GM12878 (cell line): Measurements from ENCODE around the gene PDK1.

Experiments
- CEBPB ChIP-seq, 2 experiments: fragments of 150-350 bp in 1 of 2; IDR thresholded peaks; 2 replicates each; pipeline ENCODE4 v1.6.1; 2012 to 2014; ENCODE audit warnings: low read depth in 2 of 2, low read length in 2 of 2, borderline replicate concordance in 1 of 2, inconsistent platforms in 1 of 2
- CTCF ChIP-seq, 3 experiments: IDR thresholded peaks in 2 of 3; conservative IDR thresholded peaks in 1 of 3; 2 replicates each; pipeline ENCODE4 v1.5.1; 2011; ENCODE audit warnings: low read depth in 3 of 3, low read length in 3 of 3, mild to moderate bottlenecking in 3 of 3, control low read depth in 2 of 3, moderate library complexity in 2 of 3, inconsistent platforms in 1 of 3, mixed read lengths in 1 of 3; ENCODE audit not compliant: control insufficient read depth in 2 of 3, insufficient read depth in 1 of 3; ENCODE audit errors: extremely low read depth in 1 of 3
- GABPA ChIP-seq: IDR thresholded peaks from 2 replicates; pipeline ENCODE4 v1.6.1; 2014; ENCODE audit warnings: antibody characterized with exemption, low read depth, mild to moderate bottlenecking, inconsistent platforms
- JUNB ChIP-seq: IDR thresholded peaks from 2 replicates; pipeline ENCODE4 v1.6.1; 2016; ENCODE audit warnings: antibody characterized with exemption, mild to moderate bottlenecking
- KDM1A ChIP-seq: fragments of 200-600 bp; sonication (generic); IDR thresholded peaks from 2 replicates; pipeline ENCODE4 v1.6.1; 2016; ENCODE audit warnings: borderline replicate concordance
- MEF2A ChIP-seq: IDR thresholded peaks from 2 replicates; pipeline ENCODE4 v1.6.1; 2011; ENCODE audit warnings: low read depth, mild to moderate bottlenecking, low read length, moderate library complexity; ENCODE audit not compliant: insufficient read depth
- PML ChIP-seq: IDR thresholded peaks from 2 replicates; pipeline ENCODE4 v1.6.1; 2012; ENCODE audit warnings: low read length, inconsistent platforms
- POLR2A ChIP-seq: IDR thresholded peaks from 2 replicates; pipeline ENCODE4 v1.6.1; 2011; ENCODE audit warnings: low read depth, mild to moderate bottlenecking, low read length
- POLR2AphosphoS5 ChIP-seq: IDR thresholded peaks from 2 replicates; pipeline ENCODE4 v1.6.1; 2011; ENCODE audit warnings: mild to moderate bottlenecking, low read length, inconsistent platforms
- SPI1 ChIP-seq: IDR thresholded peaks from 2 replicates; pipeline ENCODE4 v1.6.1; 2011; ENCODE audit warnings: low read depth, mild to moderate bottlenecking, low read length, moderate library complexity, borderline replicate concordance; ENCODE audit not compliant: insufficient read depth
- ZNF217 ChIP-seq: fragments of 450-650 bp; IDR thresholded peaks from 2 replicates; pipeline ENCODE4 v1.6.1; 2017; ENCODE audit warnings: antibody characterized with exemption, mild to moderate bottlenecking
- TF ChIP-seq, protein P1 (sequence below): fragments of 450-650 bp; IDR thresholded peaks from 2 replicates; pipeline ENCODE4 v1.6.1; 2014; ENCODE audit warnings: mild to moderate bottlenecking

DNA sequence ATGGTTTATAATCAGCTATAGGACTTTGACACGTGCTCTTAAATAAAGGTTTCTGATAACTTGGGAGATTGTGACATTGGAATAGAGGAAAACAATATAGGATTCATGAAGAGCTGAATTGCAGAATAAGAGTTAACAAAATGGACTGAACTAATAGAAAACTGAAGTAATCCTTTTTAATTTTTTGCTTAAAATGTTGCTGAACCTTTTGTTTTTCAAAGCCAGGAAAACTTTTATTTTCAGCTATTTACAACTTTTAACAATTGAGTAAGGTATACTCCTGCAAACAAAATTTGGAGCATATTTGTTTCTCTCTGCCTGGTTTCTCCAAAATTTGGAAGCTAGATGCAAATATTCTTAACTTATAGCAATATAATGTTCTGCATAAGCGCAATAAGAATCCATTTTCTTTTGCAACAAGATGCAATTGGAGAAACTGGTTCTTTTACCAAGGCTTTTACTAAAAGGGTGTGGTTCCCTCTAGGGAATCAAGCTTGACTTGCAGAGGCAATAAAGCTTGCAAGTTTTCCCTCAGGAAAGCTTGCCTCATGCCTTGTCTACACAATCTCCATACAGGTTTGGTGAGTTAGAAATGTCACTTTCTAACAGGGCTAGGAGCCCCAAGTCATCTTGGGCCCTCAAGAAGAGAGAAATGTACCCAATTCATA lies 10.3 kb upstream of the PDK1 start:
- TF ChIP-seq CTCF (IDR thresholded peaks at IDR 0.05 in 2 of 3, conservative IDR thresholded peaks at IDR 0.05 in 1 of 3; ENCODE audit: control insufficient read depth in 2 of 3, extremely low read depth in 1 of 3, insufficient read depth in 1 of 3, low read depth in 3 of 3, low read length in 3 of 3) (no peak), MEF2A (no peak), POLR2A (no peak), ZNF217 (no peak), JUNB (no peak), POLR2AphosphoS5 (no peak), PML (no peak), KDM1A (no peak), GABPA (no peak), SPI1 (no peak), CEBPB (IDR thresholded peaks at IDR 0.05; ENCODE audit: borderline replicate concordance in 1 of 2, low read depth in 2 of 2, low read length in 2 of 2) (no peak)
- TF ChIP-seq, protein P1, sequence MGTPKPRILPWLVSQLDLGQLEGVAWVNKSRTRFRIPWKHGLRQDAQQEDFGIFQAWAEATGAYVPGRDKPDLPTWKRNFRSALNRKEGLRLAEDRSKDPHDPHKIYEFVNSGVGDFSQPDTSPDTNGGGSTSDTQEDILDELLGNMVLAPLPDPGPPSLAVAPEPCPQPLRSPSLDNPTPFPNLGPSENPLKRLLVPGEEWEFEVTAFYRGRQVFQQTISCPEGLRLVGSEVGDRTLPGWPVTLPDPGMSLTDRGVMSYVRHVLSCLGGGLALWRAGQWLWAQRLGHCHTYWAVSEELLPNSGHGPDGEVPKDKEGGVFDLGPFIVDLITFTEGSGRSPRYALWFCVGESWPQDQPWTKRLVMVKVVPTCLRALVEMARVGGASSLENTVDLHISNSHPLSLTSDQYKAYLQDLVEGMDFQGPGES, result no peak
